Esophagus (tissue), 2 donors: ENCODE data around the gene SEC23A. TPM values are rescaled to one million over a fixed set of nuclear protein-coding genes. Genes with fewer than 3 reads are reported as not detected.

Experiments
- H3K27ac ChIP-seq, 2 donors: one replicate each; pipeline ENCODE4 v1.5.1; 2013; ENCODE audit warnings: low read depth in 2 of 2, mild to moderate bottlenecking in 2 of 2, inconsistent platforms in 1 of 2, low read length in 1 of 2, moderate library complexity in 1 of 2
- H3K27me3 ChIP-seq, 2 donors: one replicate each; pipeline ENCODE4 v1.6.1; 2013; ENCODE audit warnings: low read length in 2 of 2, control low read depth in 1 of 2, mild to moderate bottlenecking in 1 of 2; ENCODE audit not compliant: insufficient read depth in 2 of 2, control insufficient read depth in 1 of 2
- H3K36me3 ChIP-seq, 2 donors: one replicate each; pipeline ENCODE4 v1.6.1; 2013; ENCODE audit warnings: low read length in 1 of 2; ENCODE audit not compliant: control insufficient read depth in 2 of 2, insufficient read depth in 2 of 2
- H3K4me1 ChIP-seq, 2 donors: one replicate each; pipeline ENCODE4 v1.6.1; 2013; ENCODE audit warnings: low read length in 1 of 2; ENCODE audit not compliant: control insufficient read depth in 2 of 2, insufficient read depth in 2 of 2
- H3K4me3 ChIP-seq, 2 donors: one replicate each; pipeline ENCODE4 v1.5.1; 2013; ENCODE audit warnings: low read length in 2 of 2, mild to moderate bottlenecking in 2 of 2, low read depth in 1 of 2, moderate library complexity in 1 of 2
- H3K9me3 ChIP-seq, 2 donors: one replicate each; pipeline ENCODE4 v1.6.1; 2013; ENCODE audit warnings: mild to moderate bottlenecking in 2 of 2, low read depth in 1 of 2, low read length in 1 of 2, moderate library complexity in 1 of 2; ENCODE audit not compliant: control insufficient read depth in 2 of 2, insufficient read depth in 1 of 2
- WGBS, 2 donors: extraction: QIAGEN DNeasy Blood & Tissue Kit; methylation state at CpG; one replicate each; pipeline ENCODE4 v1.1.7; 2013; 5-methylcytosine and 5-hydroxymethylcytosine counted together
- polyA plus RNA-seq, 2 donors: library from polyadenylated mRNA; stranded (reverse); fragments of 200-250 nt; gene quantifications; one replicate each; pipeline ENCODE4 v1.2.3, GENCODE V29; 2013
- donor health status: healthy with polysubstance abuse.
- donor health status: Bipolar disorder and iron deficiency.

The SEC23A gene
- polyA plus RNA-seq, 2 donors, result 5.9 to 12.2 TPM

- no peaks in the 10 kb centered on the region for H3K9me3 ChIP-seq
- WGBS, 2 donors, result 79 to 86% methylated on average over 8 of the region's 8 CpGs
- H3K36me3 ChIP-seq, result no peaks in the 10 kb centered on the region
- H3K27ac ChIP-seq, result no peak overlapping the region
- H3K4me1 ChIP-seq, result no peaks in the 10 kb centered on the region
- no peaks in the 10 kb centered on the region for H3K27me3 ChIP-seq
- no peak overlapping the region for H3K4me3 ChIP-seq
Measured at GRCh38 chr14:39005044-39005880, 97.8 kb downstream of the SEC23A start.

- H3K27ac ChIP-seq, result no peak overlapping the region
- H3K4me3 ChIP-seq, result no peak overlapping the region
- no peaks in the 10 kb centered on the region for H3K9me3 ChIP-seq
- H3K36me3 ChIP-seq, result no peaks in the 10 kb centered on the region
- no peaks in the 10 kb centered on the region for H3K27me3 ChIP-seq
- H3K4me1 ChIP-seq, result no peaks in the 10 kb centered on the region
- WGBS, 2 donors, result 83 to 91% methylated on average over 1 of the region's 1 CpG
Measured at GRCh38 chr14:38999949-39000348, 103.1 kb downstream of the SEC23A start.

DNA sequence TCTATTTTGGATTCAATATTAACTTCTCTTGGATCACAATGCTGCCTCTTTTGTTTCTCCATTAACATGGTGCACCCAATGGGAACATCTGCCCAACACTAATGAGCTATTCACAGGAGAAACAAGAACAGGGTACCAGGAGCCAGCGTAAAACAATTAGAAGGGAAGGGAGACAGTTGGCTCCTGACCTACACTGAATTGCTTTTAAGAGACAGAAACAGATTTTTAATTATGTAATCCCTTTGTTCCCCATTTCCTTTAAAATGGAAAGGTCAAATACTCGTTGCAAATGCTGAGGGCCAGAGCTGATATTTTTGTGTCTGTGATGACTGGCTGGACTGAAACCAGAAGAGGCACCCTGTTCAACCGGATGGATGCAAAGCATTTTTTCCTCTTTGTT lies 108.3 kb downstream of the SEC23A start:
- Histone ChIP-seq H3K27me3 (no peaks in the 10 kb centered on the region), H3K4me1 (no peaks in the 10 kb centered on the region), H3K4me3 (no peak overlapping the region), H3K27ac (no peak overlapping the region), H3K36me3 (no peaks in the 10 kb centered on the region), H3K9me3 (no peaks in the 10 kb centered on the region)
- 43 to 52% methylated on average over 3 of the region's 3 CpGs for WGBS, 2 donors

- no peak overlapping the region for H3K27ac ChIP-seq
- no peaks in the 10 kb centered on the region for H3K27me3 ChIP-seq
- H3K4me1 ChIP-seq, result no peaks in the 10 kb centered on the region
- H3K4me3 ChIP-seq, result no peak overlapping the region
- WGBS, 2 donors, result 78 to 83% methylated on average over 2 of the region's 2 CpGs
- no peaks in the 10 kb centered on the region for H3K9me3 ChIP-seq
- H3K36me3 ChIP-seq, result no peaks in the 10 kb centered on the region
Measured at GRCh38 chr14:38993981-38994380, 109.1 kb downstream of the SEC23A start.

- Histone ChIP-seq H3K27me3 (no peaks in the 10 kb centered on the region), H3K36me3 (no peaks in the 10 kb centered on the region), H3K4me1 (no peaks in the 10 kb centered on the region), H3K9me3 (no peaks in the 10 kb centered on the region), H3K4me3 (no peak overlapping the region), H3K27ac (no peak overlapping the region)
- WGBS, 2 donors, result 68 to 71% methylated on average over 4 of the region's 4 CpGs
Measured at GRCh38 chr14:38992067-38992844, 110.8 kb downstream of the SEC23A start.

DNA sequence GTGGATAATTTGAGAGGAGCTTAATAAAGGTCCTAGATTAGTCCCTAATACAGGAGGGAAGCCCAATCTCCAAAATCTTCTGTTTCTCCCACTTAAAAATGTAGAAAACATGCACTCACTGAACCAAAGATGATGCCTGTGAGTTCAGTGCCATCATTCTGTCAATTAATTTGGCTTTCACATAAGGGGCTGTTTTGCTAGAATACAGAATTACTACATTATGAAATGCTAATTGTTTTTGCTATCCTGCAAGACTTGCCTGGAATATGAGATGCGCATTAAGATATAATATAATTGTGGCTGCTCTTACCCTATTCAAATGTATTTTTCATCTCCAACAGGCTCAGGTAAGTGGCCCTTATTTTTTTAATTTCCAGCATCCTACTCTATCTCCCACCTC lies 111.7 kb downstream of the SEC23A start:
- Histone ChIP-seq H3K4me3 (no peak overlapping the region), H3K27me3 (no peaks in the 10 kb centered on the region)

DNA sequence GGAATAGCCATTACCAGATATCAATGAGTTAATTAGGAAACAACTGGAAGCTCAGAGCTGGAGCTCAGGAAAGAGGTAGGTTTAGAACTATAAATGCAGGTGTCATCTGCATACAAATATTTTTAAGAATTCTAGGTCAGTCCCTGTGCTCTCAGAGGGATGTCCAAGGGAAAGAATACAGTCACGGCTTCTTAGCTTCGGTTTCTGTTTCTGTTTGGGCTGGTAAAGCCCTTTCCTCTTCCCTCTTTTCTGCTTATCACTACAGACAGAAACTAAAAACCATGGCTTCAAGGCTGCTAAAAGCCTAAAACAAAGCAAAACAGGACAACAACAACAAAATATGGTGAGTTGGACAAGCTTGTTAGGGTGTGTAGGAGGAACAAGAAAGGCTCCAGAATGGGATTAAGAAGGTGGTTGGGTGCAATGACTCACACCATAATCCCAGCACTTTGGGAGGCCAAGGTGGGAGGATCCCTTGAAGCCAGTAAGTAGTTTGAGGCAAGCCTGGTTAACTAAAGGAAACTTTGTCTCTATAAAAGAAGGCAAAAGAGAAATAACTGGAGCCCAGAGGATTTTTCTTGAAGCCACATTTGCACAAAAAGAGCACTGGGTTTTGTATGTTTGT lies 113.0 kb downstream of the SEC23A start:
- no peaks in the 10 kb centered on the region for H3K4me1 ChIP-seq
- 54 to 59% methylated on average over 2 of the region's 2 CpGs for WGBS, 2 donors
- no peaks in the 10 kb centered on the region for H3K36me3 ChIP-seq
- no peaks in the 10 kb centered on the region for H3K27me3 ChIP-seq
- no peak overlapping the region for H3K27ac ChIP-seq
- H3K9me3 ChIP-seq, result no peaks in the 10 kb centered on the region
- H3K4me3 ChIP-seq, result no peak overlapping the region

More for the DNA sequence above, 111.7 kb downstream of the SEC23A start:
- no peaks in the 10 kb centered on the region for H3K36me3 ChIP-seq
- no peak overlapping the region for H3K27ac ChIP-seq
- H3K9me3 ChIP-seq, result no peaks in the 10 kb centered on the region
- WGBS, 2 donors, result 98 to 100% methylated on average over 1 of the region's 1 CpG
- H3K4me1 ChIP-seq, result no peaks in the 10 kb centered on the region

GRCh38 chr14:38987781-38988180 lies 115.3 kb downstream of the SEC23A start:
- Histone ChIP-seq H3K36me3 (no peaks in the 10 kb centered on the region), H3K27ac (no peak overlapping the region), H3K4me3 (no peak overlapping the region), H3K4me1 (no peaks in the 10 kb centered on the region), H3K27me3 (no peaks in the 10 kb centered on the region), H3K9me3 (no peaks in the 10 kb centered on the region)
- 78 to 85% methylated on average over 2 of the region's 2 CpGs for WGBS, 2 donors

DNA sequence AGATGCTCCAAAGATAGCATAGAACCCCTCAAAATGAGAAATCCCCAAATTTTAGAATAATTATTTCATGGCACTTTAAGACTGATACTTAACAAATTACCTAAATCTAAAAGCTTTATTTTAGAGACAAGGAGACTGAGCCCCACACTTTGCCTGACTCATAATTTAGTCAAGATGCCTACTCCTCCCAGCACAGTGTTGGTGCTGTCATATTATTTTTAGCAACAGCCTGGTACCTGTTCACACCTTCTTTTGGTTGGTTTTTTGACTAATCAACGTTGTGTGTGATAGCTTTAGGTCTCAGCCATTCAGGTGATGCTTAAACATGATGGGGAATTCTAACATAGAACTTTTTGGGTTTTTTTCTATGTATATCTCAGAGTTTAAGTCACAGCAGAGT lies 120.2 kb downstream of the SEC23A start:
- 0 to 1% methylated on average over 1 of the region's 1 CpG for WGBS, 2 donors
- H3K27me3 ChIP-seq, result no peaks in the 10 kb centered on the region
- no peaks in the 10 kb centered on the region for H3K36me3 ChIP-seq
- H3K4me1 ChIP-seq, result no peaks in the 10 kb centered on the region
- H3K9me3 ChIP-seq, result no peaks in the 10 kb centered on the region
- H3K27ac ChIP-seq, result no peak overlapping the region
- H3K4me3 ChIP-seq, result no peak overlapping the region
